ENCODE measurements around the gene RDH8.

DNA sequence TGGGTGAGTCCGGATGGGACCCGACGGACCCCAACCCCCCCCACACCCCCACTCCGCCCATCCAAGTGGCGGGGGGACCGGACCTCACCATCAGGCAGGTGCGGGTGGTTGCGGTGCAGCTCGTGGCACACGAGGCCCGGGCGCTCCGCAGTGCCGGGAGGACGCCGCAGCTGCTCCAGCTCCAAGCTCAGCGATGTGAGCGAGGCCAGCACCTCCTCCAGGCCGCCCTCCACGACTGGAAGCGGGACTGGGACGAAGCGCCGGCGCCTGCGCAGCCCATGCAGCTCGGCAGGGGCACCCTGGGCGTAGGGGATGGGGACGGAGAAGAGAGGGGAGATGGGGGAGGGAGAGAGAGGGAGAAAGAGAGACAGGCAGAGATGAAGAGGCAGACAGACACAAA is 46.8 kb upstream of the RDH8 start:
- no peak for TF ChIP-seq EZH2 (optimal IDR thresholded peaks at IDR 0.05; ENCODE audit: low read depth, low read length)
- TF ChIP-seq, protein P1, sequence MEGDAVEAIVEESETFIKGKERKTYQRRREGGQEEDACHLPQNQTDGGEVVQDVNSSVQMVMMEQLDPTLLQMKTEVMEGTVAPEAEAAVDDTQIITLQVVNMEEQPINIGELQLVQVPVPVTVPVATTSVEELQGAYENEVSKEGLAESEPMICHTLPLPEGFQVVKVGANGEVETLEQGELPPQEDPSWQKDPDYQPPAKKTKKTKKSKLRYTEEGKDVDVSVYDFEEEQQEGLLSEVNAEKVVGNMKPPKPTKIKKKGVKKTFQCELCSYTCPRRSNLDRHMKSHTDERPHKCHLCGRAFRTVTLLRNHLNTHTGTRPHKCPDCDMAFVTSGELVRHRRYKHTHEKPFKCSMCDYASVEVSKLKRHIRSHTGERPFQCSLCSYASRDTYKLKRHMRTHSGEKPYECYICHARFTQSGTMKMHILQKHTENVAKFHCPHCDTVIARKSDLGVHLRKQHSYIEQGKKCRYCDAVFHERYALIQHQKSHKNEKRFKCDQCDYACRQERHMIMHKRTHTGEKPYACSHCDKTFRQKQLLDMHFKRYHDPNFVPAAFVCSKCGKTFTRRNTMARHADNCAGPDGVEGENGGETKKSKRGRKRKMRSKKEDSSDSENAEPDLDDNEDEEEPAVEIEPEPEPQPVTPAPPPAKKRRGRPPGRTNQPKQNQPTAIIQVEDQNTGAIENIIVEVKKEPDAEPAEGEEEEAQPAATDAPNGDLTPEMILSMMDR (IDR thresholded peaks at IDR 0.05; ENCODE audit: low read length), result no peak
